A673 (cell line): ENCODE data around the gene ZNF394. TPM values are rescaled to one million over a fixed set of nuclear protein-coding genes. Genes with fewer than 3 reads are reported as not detected.
"Not testable (repeated sequence)": the region's sequence is repeated elsewhere in the genome, so short reads cannot be mapped to it uniquely, and the experiment has no call there.

Source experiments
- Bru-seq: library from RNA; stranded (reverse); fragments of 400-500 nt; gene quantifications from one replicate; lab custom pipeline; 2021; lab: Mats Ljungman, UMichigan
- BruChase-seq, 2 experiments: library from RNA; stranded (reverse); fragments of 400-500 nt; gene quantifications; one replicate each; lab custom pipeline; 2021; lab: Mats Ljungman, UMichigan
- BruUV-seq: library from RNA; stranded (reverse); fragments of 400-500 nt; replicated peaks from 2 replicates; lab custom pipeline; 2021; lab: Mats Ljungman, UMichigan
- CTCF ChIA-PET: fragments of 300-600 bp; sonication (Branson Sonifier 250); formaldehyde crosslinking; loops from one replicate; lab custom pipeline; 2022; ENCODE audit warnings: antibody characterized with exemption; lab: Charles Lee
- POLR2A ChIA-PET: fragments of 300-600 bp; sonication (Branson Sonifier 250); formaldehyde crosslinking; loops from one replicate; lab custom pipeline; 2022; ENCODE audit warnings: antibody characterized with exemption; ENCODE audit not compliant: low non-redundant PET; lab: Charles Lee
- DNase-seq: peaks from one replicate; pipeline ENCODE4 v3.0.0-alpha.2; 2015; ENCODE audit warnings: low spot score
- H3K27ac ChIP-seq: fragments of 200-600 bp; sonication (generic); 2 replicates; pipeline ENCODE4 v1.5.1; 2016; ENCODE audit warnings: mixed run types, low read depth, mild to moderate bottlenecking, mixed read lengths, antibody characterized with exemption, low read length; ENCODE audit not compliant: poor library complexity, severe bottlenecking
- H3K27me3 ChIP-seq: fragments of 200-600 bp; sonication (generic); replicated peaks from 2 replicates; pipeline ENCODE4 v1.6.1; 2017; ENCODE audit warnings: mixed run types, low read depth, mild to moderate bottlenecking, mixed read lengths, antibody characterized with exemption, low read length; ENCODE audit not compliant: insufficient read depth, poor library complexity
- H3K36me3 ChIP-seq: fragments of 200-600 bp; sonication (generic); 2 replicates; pipeline ENCODE4 v1.6.1; 2016; ENCODE audit warnings: mixed run types, mild to moderate bottlenecking, mixed read lengths, antibody characterized with exemption, low read length; ENCODE audit not compliant: insufficient read depth, poor library complexity, severe bottlenecking
- H3K4me1 ChIP-seq: fragments of 200-600 bp; sonication (generic); 2 replicates; pipeline ENCODE4 v1.6.1; 2017; ENCODE audit warnings: mixed run types, mild to moderate bottlenecking, mixed read lengths, antibody characterized with exemption, low read length; ENCODE audit not compliant: insufficient read depth, poor library complexity, severe bottlenecking
- H3K4me3 ChIP-seq: fragments of 200-600 bp; sonication (generic); 2 replicates; pipeline ENCODE4 v1.5.1; 2016; ENCODE audit warnings: low read depth, mixed run types, mild to moderate bottlenecking, mixed read lengths, low read length; ENCODE audit not compliant: poor library complexity, severe bottlenecking
- H3K9me3 ChIP-seq: fragments of 200-600 bp; sonication (generic); 2 replicates; pipeline ENCODE4 v1.6.1; 2016; ENCODE audit warnings: mixed run types, low read depth, mild to moderate bottlenecking, mixed read lengths, antibody characterized with exemption, low read length; ENCODE audit not compliant: poor library complexity, severe bottlenecking
- EZH2 ChIP-seq: fragments of 200-600 bp; sonication (generic); IDR thresholded peaks from 2 replicates; pipeline ENCODE4 v1.6.1; 2017; ENCODE audit warnings: borderline replicate concordance, low read depth, mild to moderate bottlenecking, mixed read lengths, antibody characterized with exemption, low read length; ENCODE audit not compliant: poor library complexity, severe bottlenecking
- intact Hi-C: fragments of 100-400 bp; cut with micrococcal nuclease; formaldehyde crosslinking; loops from one replicate; pipeline ENCODE4 v1.10.0; 2022; ENCODE audit not compliant: unreplicated experiment
- long read RNA-seq: library from polyadenylated mRNA; stranded (forward); transcript quantifications from one replicate; pipeline ENCODE4 v2.0.0, GENCODE V29; 2022
- total RNA-seq: library from RNA; stranded (reverse); gene quantifications from 2 replicates; pipeline ENCODE4 v1.2.3, GENCODE V29; 2021
- TF ChIP-seq, protein P1 (sequence below): fragments of 300-800, 200-600 bp; sonication (generic); conservative IDR thresholded peaks from 2 replicates; pipeline ENCODE4 v1.5.1; 2017; ENCODE audit warnings: low read depth, mild to moderate bottlenecking, antibody characterized with exemption, low read length, moderate library complexity, mixed read lengths

The ZNF394 gene
- total RNA-seq (19.3 and 20.2 TPM in 2 replicates), Bru-seq, nascent RNA (percentile 77 among the genes with signal in this experiment), BruChase-seq, experiment 1, labeled RNA remaining after a 2-hour chase (percentile 82 among the genes with signal in this experiment), BruChase-seq, experiment 2, labeled RNA remaining after a 6-hour chase (percentile 81 among the genes with signal in this experiment)
- long read RNA-seq, transcript ZNF394-201 (3 exons, 2,179 nt): major isoform, 15 of 28 reads
- long read RNA-seq, transcript ZNF394-203 (2 exons, 2,017 nt): minor isoform, 8 of 28 reads
- long read RNA-seq, partial matches to known transcripts: 0 of 28 reads
- long read RNA-seq, other reads (novel, unspliced or antisense): 3 of 28 reads

DNA sequence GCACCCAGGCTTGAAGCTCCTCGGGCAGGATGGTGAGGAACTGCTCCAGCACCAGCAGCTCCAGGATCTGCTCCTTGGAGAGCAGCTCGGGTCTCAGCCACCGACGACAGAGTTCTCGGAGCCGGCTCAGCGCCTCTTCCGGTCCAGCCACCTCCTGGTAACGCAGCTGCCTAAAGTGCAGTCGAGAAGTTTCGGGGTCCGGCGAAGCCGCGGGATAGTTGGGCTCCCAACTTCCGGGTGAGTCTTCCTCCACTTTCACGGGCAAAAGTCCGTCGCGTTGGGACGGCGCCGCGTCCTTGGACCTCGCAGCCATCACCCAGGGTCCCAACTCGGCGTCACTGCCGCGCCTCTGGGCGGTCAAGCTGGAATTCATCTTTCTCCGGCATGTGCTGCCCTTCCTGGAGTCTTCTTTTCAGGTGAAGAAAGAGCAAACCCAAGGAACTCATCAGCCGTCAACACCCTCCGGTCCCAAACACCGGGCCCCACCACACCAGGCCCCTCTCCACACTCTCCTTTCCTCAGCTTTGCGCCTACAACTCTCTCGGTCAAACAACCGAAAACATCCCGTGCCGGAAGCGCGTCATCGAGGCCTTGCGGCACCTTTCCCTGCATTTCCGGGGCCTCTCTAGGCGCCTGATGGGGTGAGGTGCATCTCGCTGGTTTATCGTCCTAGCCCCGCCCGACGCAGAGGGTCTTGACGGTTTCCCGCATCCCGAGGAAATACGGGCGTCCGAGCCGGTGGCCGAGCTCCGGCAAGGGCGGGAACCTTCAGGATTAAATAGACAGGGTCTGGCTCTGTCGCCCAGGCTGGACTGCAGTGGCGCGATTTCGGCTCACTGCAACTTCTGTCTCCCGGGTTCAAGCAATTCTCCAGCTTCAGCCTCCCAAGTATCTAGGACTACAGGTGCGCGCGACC is at the start of gene ZNF394:
Gene ZNF394, minus strand, starts transcription at position 561 of the 916 bp plus-strand sequence. Its CDS starts 188 bp downstream, at position 373.
- Histone ChIP-seq H3K27ac (peak within 1 kb of the TSS; percentile 91), H3K4me3 (peak within 1 kb of the TSS; percentile 98), H3K36me3 (no peaks in the 10 kb centered on the region), H3K4me1 (peaks cover 5% of the 10 kb centered on the region), H3K9me3 (no peaks in the 10 kb centered on the region), H3K27me3 (no peaks in the 10 kb centered on the region)
- intact Hi-C loops: loop anchor here (1.0 kb wide), 1 partner anchor 52 kb away; the partner anchor contains the start of gene FAM200A
- CTCF ChIA-PET: no interaction called here
- peak; percentile 97 for DNase-seq
- no peak for TF ChIP-seq EZH2
- TF ChIP-seq, protein P1, sequence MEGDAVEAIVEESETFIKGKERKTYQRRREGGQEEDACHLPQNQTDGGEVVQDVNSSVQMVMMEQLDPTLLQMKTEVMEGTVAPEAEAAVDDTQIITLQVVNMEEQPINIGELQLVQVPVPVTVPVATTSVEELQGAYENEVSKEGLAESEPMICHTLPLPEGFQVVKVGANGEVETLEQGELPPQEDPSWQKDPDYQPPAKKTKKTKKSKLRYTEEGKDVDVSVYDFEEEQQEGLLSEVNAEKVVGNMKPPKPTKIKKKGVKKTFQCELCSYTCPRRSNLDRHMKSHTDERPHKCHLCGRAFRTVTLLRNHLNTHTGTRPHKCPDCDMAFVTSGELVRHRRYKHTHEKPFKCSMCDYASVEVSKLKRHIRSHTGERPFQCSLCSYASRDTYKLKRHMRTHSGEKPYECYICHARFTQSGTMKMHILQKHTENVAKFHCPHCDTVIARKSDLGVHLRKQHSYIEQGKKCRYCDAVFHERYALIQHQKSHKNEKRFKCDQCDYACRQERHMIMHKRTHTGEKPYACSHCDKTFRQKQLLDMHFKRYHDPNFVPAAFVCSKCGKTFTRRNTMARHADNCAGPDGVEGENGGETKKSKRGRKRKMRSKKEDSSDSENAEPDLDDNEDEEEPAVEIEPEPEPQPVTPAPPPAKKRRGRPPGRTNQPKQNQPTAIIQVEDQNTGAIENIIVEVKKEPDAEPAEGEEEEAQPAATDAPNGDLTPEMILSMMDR: no peak
- BruUV-seq: TSS peak; percentile 85
- POLR2A ChIA-PET: interaction anchor here (0.9 kb wide), 1 partner anchor 52 kb away, joined by 7 read pairs; no protein-coding TSS in a partner anchor

DNA sequence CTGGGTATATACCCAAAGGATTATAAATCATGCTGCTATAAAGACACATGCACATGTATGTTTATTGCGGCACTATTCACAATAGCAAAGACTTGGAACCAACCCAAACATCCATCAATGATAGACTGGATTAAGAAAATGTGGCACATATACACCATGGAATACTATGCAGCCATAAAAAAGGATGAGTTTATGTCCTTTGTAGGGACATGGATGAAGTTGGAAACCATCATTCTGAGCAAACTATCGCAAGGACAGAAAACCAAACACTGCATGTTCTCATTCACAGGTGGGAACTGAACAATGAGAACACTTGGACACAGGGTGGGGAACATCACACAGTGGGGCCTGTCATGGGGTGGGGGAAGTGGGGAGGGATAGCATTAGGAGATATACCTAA is 49.5 kb upstream of the ZNF394 start:
- intact Hi-C loops, BruUV-seq, H3K4me3 ChIP-seq, H3K9me3 ChIP-seq, H3K27ac ChIP-seq, CTCF ChIA-PET, H3K4me1 ChIP-seq, DNase-seq, H3K27me3 ChIP-seq: not testable (repeated sequence)
- peaks cover 19% of the 10 kb centered on the region for H3K36me3 ChIP-seq
- POLR2A ChIA-PET: interaction anchor here (0.6 kb wide), 1 partner anchor 52 kb away, joined by 4 read pairs; no protein-coding TSS in a partner anchor

DNA sequence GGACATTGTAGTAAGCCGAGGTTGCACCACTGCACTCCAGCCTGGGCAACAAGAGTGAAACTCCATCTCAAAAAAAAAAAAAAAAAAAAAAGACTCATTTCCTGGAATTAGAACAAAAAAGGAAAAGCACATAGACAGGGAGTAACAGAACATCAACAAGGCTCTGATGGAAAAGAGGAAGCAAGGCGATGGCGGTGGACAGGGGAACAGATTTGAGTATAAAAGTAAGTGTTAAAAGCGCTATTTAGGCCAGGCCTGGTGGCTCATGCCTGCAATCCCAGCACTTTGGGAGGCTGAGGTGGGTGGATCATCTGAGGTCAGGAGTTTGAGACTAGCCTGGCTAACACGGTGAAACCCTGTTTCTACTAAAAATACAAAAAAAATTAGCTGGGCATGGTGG is 45.2 kb upstream of the ZNF394 start:
- H3K4me1 ChIP-seq, H3K27ac ChIP-seq, H3K4me3 ChIP-seq, BruUV-seq, DNase-seq, POLR2A ChIA-PET, CTCF ChIA-PET, intact Hi-C loops, H3K27me3 ChIP-seq: not testable (repeated sequence)
- peaks cover 19% of the 10 kb centered on the region for H3K36me3 ChIP-seq
- H3K9me3 ChIP-seq: peaks cover 22% of the 10 kb centered on the region

DNA sequence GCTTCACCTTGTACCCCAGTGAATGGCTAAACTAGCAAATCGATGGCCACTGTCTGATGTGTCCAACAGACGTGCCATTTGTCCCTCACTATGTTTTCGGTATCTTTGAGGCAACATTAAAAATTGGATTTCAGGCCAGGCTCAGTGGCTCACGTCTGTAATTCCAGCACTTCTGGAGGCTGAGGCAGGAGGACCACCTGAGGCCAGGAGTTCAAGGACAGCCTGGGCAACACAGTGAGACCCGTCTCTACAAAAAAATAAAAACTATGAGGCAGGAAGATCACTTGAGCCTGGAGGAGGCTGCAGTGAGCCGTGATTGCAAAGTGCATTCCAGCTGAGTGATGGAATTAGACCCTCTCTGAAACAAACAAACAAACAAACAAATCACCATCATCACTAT is 43.8 kb upstream of the ZNF394 start:
- peaks cover 19% of the 10 kb centered on the region for H3K36me3 ChIP-seq
- no peak overlapping the region for H3K4me3 ChIP-seq
- H3K27me3 ChIP-seq: no peaks in the 10 kb centered on the region
- H3K27ac ChIP-seq: no peak overlapping the region
- intact Hi-C loops: no loop called here
- TF ChIP-seq EZH2: no peak
- TF ChIP-seq, protein P1: no peak
- H3K4me1 ChIP-seq: no peaks in the 10 kb centered on the region
- POLR2A ChIA-PET: no interaction called here
- no peak for DNase-seq
- H3K9me3 ChIP-seq: peaks cover 29% of the 10 kb centered on the region
- CTCF ChIA-PET: no interaction called here
- BruUV-seq: no TSS peak
